Midbrain (tissue), 1 donor: ENCODE results near the gene TAX1BP1.
"Not testable (repeated sequence)": the region's sequence is repeated elsewhere in the genome, so short reads cannot be mapped to it uniquely, and the experiment has no call there.

Experiments used
- DNase-seq: peaks from one replicate; lab custom pipeline; 2025; lab: John Stamatoyannopoulos, UW

Gene TAX1BP1

GRCh38 chr7:27843584-27844305, 103.8 kb downstream of the TAX1BP1 start:
- no peak for DNase-seq

GRCh38 chr7:27846388-27846787, 106.4 kb downstream of the TAX1BP1 start:
- no peak for DNase-seq

GRCh38 chr7:27850531-27850930, 110.6 kb downstream of the TAX1BP1 start:
- no peak for DNase-seq

GRCh38 chr7:27856703-27857485, 116.9 kb downstream of the TAX1BP1 start:
- not testable (repeated sequence) for DNase-seq

- DNase-seq, result no peak
These were observed 120.8 kb downstream of the TAX1BP1 start for GRCh38 chr7:27860800-27861199.

- no peak for DNase-seq
These were observed 121.8 kb downstream of the TAX1BP1 start for GRCh38 chr7:27861747-27862146.

GRCh38 chr7:27863880-27864279, 123.9 kb downstream of the TAX1BP1 start:
- DNase-seq, result no peak

- DNase-seq, result no peak
These were observed 126.3 kb downstream of the TAX1BP1 start for GRCh38 chr7:27866256-27866655.

GRCh38 chr7:27866828-27867672, 127.1 kb downstream of the TAX1BP1 start:
- DNase-seq, result no peak

GRCh38 chr7:27868131-27868550, 128.2 kb downstream of the TAX1BP1 start:
- no peak for DNase-seq

GRCh38 chr7:27869056-27869455, 129.1 kb downstream of the TAX1BP1 start:
- no peak for DNase-seq

- DNase-seq, result no peak
These were observed 130.6 kb downstream of the TAX1BP1 start for GRCh38 chr7:27870595-27870994.

GRCh38 chr7:27871086-27871485, 131.1 kb downstream of the TAX1BP1 start:
- DNase-seq, result no peak

GRCh38 chr7:27871866-27872265, 131.9 kb downstream of the TAX1BP1 start:
- DNase-seq, result no peak

GRCh38 chr7:27872356-27873275, 132.7 kb downstream of the TAX1BP1 start:
- no peak for DNase-seq

- DNase-seq, result peak; percentile 70
These were observed 134.3 kb downstream of the TAX1BP1 start for GRCh38 chr7:27873981-27874957.

- no peak for DNase-seq
These were observed 135.1 kb downstream of the TAX1BP1 start for GRCh38 chr7:27875061-27875460.

- no peak for DNase-seq
These were observed 135.9 kb downstream of the TAX1BP1 start for GRCh38 chr7:27875832-27876231.

- no peak for DNase-seq
These were observed 136.8 kb downstream of the TAX1BP1 start for GRCh38 chr7:27876756-27877155.
